H1 (cell line): ENCODE results near the gene OPN5. TPM values are rescaled to one million over a fixed set of nuclear protein-coding genes. Genes with fewer than 3 reads are reported as not detected.

Experiments used
- ASH2L ChIP-seq: fragments of 200-600, 300-600 bp; sonication (generic); IDR thresholded peaks from one replicate; pipeline ENCODE4 v1.7.1; 2017; ENCODE audit warnings: low read length
- BRCA1 ChIP-seq: IDR thresholded peaks from 2 replicates; pipeline ENCODE4 v1.6.1; 2012; ENCODE audit warnings: low read depth, low read length, improper control_type of control experiment
- NRF1 ChIP-seq: IDR thresholded peaks from 2 replicates; pipeline ENCODE4 v1.6.1; 2011; ENCODE audit warnings: mild to moderate bottlenecking, low read depth, low read length, improper control_type of control experiment
- polyA plus RNA-seq, 7 experiments: library from polyadenylated mRNA; depleted of rRNA in 3 of 7; stranded (reverse) in 5 of 7; unstranded in 2 of 7; fragments of >200 nt in 5 of 7; fragments of 200-250 nt in 2 of 7; gene quantifications; 1 replicate in 5 of 7; 2 replicates in 1 of 7; 4 replicates in 1 of 7; pipeline versions ENCODE4 v1.2.1 to v1.2.3, GENCODE V29; 2011 to 2013; ENCODE audit warnings: missing spikeins in 2 of 7, mixed read lengths in 2 of 7
- total RNA-seq: library from RNA; stranded (reverse); fragmentation: NEBNext Ultra II Directional; extraction: Animal tissue kit (Norgen Biotek cat#: 25700); gene quantifications from 2 replicates; pipeline ENCODE4 v1.2.1, GENCODE V29; 2021
- TF ChIP-seq, protein P1 (sequence below): IDR thresholded peaks from 2 replicates; pipeline ENCODE4 v1.6.1; 2012; ENCODE audit warnings: inconsistent platforms

OPN5 gene
- total and polyA plus RNA-seq, 2 of the 8 experiments (the other 6 are each of a cell fraction or from before 2014, with no cell fraction given): not detected

DNA sequence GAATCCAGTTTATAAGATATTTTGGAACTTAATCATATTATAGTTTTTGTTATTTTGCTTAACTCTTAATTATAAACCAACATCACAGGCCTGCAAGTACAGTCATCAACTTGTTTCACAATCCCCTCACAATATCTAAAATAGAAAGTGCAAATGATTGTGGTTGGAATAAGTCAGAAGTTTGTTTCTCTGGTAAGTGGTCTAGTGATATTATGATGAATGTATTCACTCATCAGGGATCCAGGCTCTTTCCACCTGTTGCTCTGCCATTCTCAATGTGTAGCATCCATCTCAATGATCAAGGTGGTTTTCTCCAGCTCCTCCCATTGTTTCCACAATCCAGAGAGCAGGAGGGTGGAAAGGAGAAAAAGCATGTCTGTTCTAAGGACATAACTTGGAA, 54.2 kb downstream of the OPN5 start (continued):
- TF ChIP-seq ASH2L (no peak), NRF1 (no peak), BRCA1 (no peak)
- TF ChIP-seq, protein P1, sequence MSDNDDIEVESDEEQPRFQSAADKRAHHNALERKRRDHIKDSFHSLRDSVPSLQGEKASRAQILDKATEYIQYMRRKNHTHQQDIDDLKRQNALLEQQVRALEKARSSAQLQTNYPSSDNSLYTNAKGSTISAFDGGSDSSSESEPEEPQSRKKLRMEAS: no peak
- TF ChIP-seq, all 59 proteins: peak for 0
